Measurements from ENCODE around the gene ZBTB7C. TPM values are rescaled to one million over a fixed set of nuclear protein-coding genes. Genes with fewer than 3 reads are reported as not detected.

Gene ZBTB7C
- total RNA-seq, 1 donor from 2014 or later: 0.61 TPM

DNA sequence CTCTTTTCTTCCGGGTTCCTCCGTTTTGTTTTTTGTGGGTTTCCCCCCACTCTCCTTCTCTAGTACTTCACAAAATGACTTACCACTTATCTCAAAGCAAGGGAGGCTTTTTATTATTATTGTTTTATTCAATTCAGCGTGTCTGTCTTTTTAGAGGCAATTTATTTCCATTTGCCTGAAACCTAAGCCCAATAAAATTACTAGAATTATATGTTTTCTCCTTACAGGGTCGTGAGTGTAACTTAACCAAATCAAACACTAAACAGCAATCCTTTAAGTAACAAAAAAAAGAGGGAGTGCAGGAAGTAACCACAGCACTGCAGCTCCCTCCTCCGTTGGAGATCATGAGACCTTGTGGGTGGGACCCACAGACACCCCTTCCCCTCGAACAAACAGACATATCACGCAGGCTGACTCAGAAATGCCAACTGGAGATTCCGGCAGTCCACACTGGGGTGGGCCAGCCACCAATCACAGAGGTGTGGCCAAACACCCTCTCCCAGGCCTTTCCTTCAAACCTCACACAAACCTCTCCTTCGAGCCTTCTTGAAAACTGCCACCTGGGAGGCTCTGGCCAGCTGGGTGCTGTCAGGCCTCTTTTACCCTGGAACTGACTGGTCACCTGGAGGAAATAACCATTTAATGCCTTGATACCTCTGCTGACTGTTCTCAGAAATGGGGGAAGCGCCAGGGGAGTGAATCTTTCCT, 271.7 kb downstream of the ZBTB7C start:
- no peak for DNase-seq (ENCODE audit: low read depth, low spot score)
- H3K27ac Mint-ChIP-seq (ENCODE audit: unreplicated experiment): no peak overlapping the region
- H3K27me3 Mint-ChIP-seq (ENCODE audit: low read depth): peaks cover 83% of the 10 kb centered on the region
- H3K4me3 Mint-ChIP-seq: peak overlapping the region; percentile 70
- H3K4me1 Mint-ChIP-seq: peaks cover 5% of the 10 kb centered on the region
- TF ChIP-seq CTCF (conservative IDR thresholded peaks at IDR 0.05): no peak
- no peaks in the 10 kb centered on the region for H3K36me3 Mint-ChIP-seq (ENCODE audit: low read depth)
- no peaks in the 10 kb centered on the region for H3K9me3 Mint-ChIP-seq

- no peaks in the 10 kb centered on the region for H3K9me3 Mint-ChIP-seq
- no peak for DNase-seq (ENCODE audit: low read depth, low spot score)
- peaks cover 87% of the 10 kb centered on the region for H3K27me3 Mint-ChIP-seq (ENCODE audit: low read depth)
- no peaks in the 10 kb centered on the region for H3K36me3 Mint-ChIP-seq (ENCODE audit: low read depth)
- no peak for TF ChIP-seq CTCF (conservative IDR thresholded peaks at IDR 0.05)
- H3K4me1 Mint-ChIP-seq: peaks cover 5% of the 10 kb centered on the region
- peak overlapping the region; percentile 70 for H3K4me3 Mint-ChIP-seq
- H3K27ac Mint-ChIP-seq (ENCODE audit: unreplicated experiment): no peak overlapping the region
These were observed 272.3 kb downstream of the ZBTB7C start for GRCh38 chr18:48136827-48137373.

DNA sequence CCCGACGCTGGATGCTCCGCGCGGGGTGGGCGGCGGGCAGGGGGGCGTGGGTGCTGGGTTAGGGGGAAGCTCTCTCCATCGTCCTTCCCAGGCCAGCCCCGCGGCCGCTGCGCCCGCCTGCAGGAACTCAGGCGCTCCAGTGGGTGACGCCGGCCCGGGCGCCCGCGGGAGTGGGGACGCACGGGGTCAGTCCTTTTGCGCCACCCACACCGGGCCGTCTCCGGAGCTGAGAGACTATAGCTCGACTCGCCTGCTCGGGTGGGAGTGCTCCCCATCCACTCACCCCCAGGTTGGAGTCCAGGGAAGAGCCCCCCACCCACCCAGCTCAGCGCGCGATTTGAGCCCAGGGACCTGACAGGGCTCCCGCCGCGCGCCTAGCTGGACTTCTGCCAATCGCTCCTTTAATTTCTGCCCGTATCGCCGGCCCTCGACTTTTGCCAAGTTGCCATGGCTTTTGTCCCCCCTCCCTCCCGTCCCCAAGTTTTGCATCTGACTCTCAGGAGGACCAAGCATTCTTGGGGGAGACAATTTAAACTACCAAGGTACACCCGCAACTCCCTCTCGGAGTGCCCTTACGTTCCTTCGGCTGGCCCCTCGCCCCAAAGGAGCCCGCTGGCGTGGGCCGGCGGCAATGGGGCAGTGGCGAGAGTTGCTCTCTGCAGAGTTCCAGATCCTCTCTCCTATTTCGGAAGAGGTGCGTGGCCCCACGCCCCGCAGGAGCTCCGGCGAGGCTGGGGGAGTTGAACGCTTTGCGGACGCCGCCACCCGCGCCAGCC, 272.9 kb downstream of the ZBTB7C start:
- H3K4me1 Mint-ChIP-seq: peaks cover 5% of the 10 kb centered on the region
- no peaks in the 10 kb centered on the region for H3K36me3 Mint-ChIP-seq (ENCODE audit: low read depth)
- no peak for TF ChIP-seq CTCF (conservative IDR thresholded peaks at IDR 0.05)
- H3K27ac Mint-ChIP-seq (ENCODE audit: unreplicated experiment): no peak overlapping the region
- H3K4me3 Mint-ChIP-seq: peak overlapping the region; percentile 53
- DNase-seq (ENCODE audit: low read depth, low spot score): no peak
- H3K27me3 Mint-ChIP-seq (ENCODE audit: low read depth): peaks cover 87% of the 10 kb centered on the region
- H3K9me3 Mint-ChIP-seq: no peaks in the 10 kb centered on the region

DNA sequence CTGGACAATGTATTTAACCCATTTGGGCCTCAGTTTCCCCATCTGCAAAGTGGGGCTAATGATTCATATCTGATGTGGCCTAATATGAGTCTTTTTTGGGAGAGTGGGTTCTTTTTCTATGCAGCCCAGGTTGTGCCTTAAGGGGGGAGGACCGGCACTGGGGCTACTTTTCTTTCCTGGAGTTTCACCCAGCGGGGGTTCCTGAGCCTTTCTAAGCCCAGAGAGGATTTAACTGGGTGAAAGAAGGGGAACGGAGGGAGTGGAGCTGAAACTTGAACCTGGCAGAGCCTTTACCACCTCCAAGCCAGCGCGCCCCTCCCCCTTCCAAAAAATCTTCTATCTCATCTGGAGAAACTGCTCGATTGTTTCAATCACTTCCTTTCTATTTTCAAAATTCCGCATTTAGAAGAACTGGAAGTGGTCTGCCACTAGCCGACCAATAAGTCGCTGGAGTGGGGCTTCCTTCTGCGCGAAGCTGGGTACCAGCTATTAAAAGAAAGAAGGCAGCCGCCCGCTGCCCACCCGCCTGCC, 273.7 kb downstream of the ZBTB7C start:
- no peak for DNase-seq (ENCODE audit: low read depth, low spot score)
- Mint-ChIP-seq H3K36me3 (ENCODE audit: low read depth) (no peaks in the 10 kb centered on the region), H3K4me1 (peaks cover 5% of the 10 kb centered on the region), H3K27me3 (ENCODE audit: low read depth) (peaks cover 81% of the 10 kb centered on the region), H3K4me3 (peak overlapping the region; percentile 73), H3K27ac (ENCODE audit: unreplicated experiment) (no peak overlapping the region), H3K9me3 (no peaks in the 10 kb centered on the region)
- TF ChIP-seq CTCF (conservative IDR thresholded peaks at IDR 0.05): no peak

DNA sequence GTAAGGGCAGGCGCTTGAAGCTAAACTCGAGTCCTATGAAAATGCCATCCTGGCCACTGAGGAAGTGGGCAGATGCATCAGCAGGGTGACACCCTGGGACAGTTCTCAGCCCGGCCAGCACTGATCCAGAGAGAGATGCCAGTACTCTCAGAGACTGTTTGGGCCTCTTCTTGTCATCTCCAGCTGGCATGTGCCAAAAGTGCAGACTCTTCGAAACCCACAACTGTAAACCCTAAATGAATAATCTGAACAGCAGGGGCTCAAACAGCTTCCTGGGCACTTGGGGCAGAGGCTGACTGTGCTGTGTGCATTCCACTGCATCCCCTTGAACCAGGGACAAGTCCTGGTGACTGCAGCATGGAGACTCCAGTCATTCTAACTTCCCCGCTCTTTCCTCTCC, 274.6 kb downstream of the ZBTB7C start:
- Mint-ChIP-seq H3K9me3 (no peaks in the 10 kb centered on the region), H3K4me3 (no peak overlapping the region), H3K4me1 (peaks cover 5% of the 10 kb centered on the region), H3K27ac (ENCODE audit: unreplicated experiment) (no peak overlapping the region), H3K36me3 (ENCODE audit: low read depth) (no peaks in the 10 kb centered on the region), H3K27me3 (ENCODE audit: low read depth) (peaks cover 77% of the 10 kb centered on the region)
- TF ChIP-seq CTCF (conservative IDR thresholded peaks at IDR 0.05): no peak
- DNase-seq (ENCODE audit: low read depth, low spot score): no peak

Data from neural crest cell (in vitro differentiated cells).